ENCODE measurements around the gene ANKRD9.
"Not testable (repeated sequence)": the region's sequence is repeated elsewhere in the genome, so short reads cannot be mapped to it uniquely, and the experiment has no call there.

Gene ANKRD9

GRCh38 chr14:102523200-102523568, 13.6 kb upstream of the ANKRD9 start:
- no peaks in the 10 kb centered on the region for H3K36me3 ChIP-seq (ENCODE audit: control insufficient read depth, insufficient read depth, low read length)
- no peak overlapping the region for H3K4ac ChIP-seq (ENCODE audit: low read depth, low read length)
- H3K4me1 ChIP-seq (ENCODE audit: control insufficient read depth, low read depth, low read length) = no peaks in the 10 kb centered on the region
- no peak overlapping the region for H3K23ac ChIP-seq (ENCODE audit: low read length)
- no peak for DNase-seq
- no peaks in the 10 kb centered on the region for H3K27me3 ChIP-seq (ENCODE audit: insufficient read depth, low read length, poor library complexity)
- H3K4me3 ChIP-seq (ENCODE audit: low read length) = no peak overlapping the region
- no peak overlapping the region for H4K5ac ChIP-seq (ENCODE audit: low read length)
- H2AK5ac ChIP-seq (ENCODE audit: low read length) = no peak overlapping the region
- H3K27ac ChIP-seq (ENCODE audit: low read depth, low read length) = no peak overlapping the region
- H3K9ac ChIP-seq (ENCODE audit: low read length) = no peak overlapping the region
- peak overlapping the region; percentile 49 for H3K56ac ChIP-seq (ENCODE audit: low read length)
- no peak overlapping the region for H2BK15ac ChIP-seq (replicated peaks; ENCODE audit: low read depth)
- no peak overlapping the region for H3K4me2 ChIP-seq (ENCODE audit: low read length)
- no peaks in the 10 kb centered on the region for H3K79me2 ChIP-seq (ENCODE audit: control insufficient read depth, insufficient read depth, low read length)
- H3K79me1 ChIP-seq (ENCODE audit: low read length) = no peaks in the 10 kb centered on the region
- H3K18ac ChIP-seq (ENCODE audit: low read length) = no peak overlapping the region
- H4K8ac ChIP-seq (ENCODE audit: low read depth, low read length) = no peak overlapping the region
- H2BK120ac ChIP-seq (ENCODE audit: low read depth, low read length) = no peak overlapping the region
- WGBS (ENCODE audit: extremely low coverage, insufficient coverage, low lambda C conversion rate) = no CpG with 5 or more reads among the region's 3 CpGs
- no peak overlapping the region for H2BK5ac ChIP-seq (ENCODE audit: low read length)

- not testable (repeated sequence) for H3K23ac ChIP-seq (ENCODE audit: low read length); H2BK15ac ChIP-seq (replicated peaks; ENCODE audit: low read depth); H3K4ac ChIP-seq (ENCODE audit: low read depth, low read length); H3K79me2 ChIP-seq (ENCODE audit: control insufficient read depth, insufficient read depth, low read length); H3K56ac ChIP-seq (ENCODE audit: low read length); H3K27ac ChIP-seq (ENCODE audit: low read depth, low read length); H3K9ac ChIP-seq (ENCODE audit: low read length); H2BK5ac ChIP-seq (ENCODE audit: low read length); H3K18ac ChIP-seq (ENCODE audit: low read length); H3K4me1 ChIP-seq (ENCODE audit: control insufficient read depth, low read depth, low read length); H4K8ac ChIP-seq (ENCODE audit: low read depth, low read length); H3K27me3 ChIP-seq (ENCODE audit: insufficient read depth, low read length, poor library complexity); H3K36me3 ChIP-seq (ENCODE audit: control insufficient read depth, insufficient read depth, low read length); H2AK5ac ChIP-seq (ENCODE audit: low read length); H3K4me3 ChIP-seq (ENCODE audit: low read length); H2BK120ac ChIP-seq (ENCODE audit: low read depth, low read length); H4K5ac ChIP-seq (ENCODE audit: low read length); DNase-seq; H3K79me1 ChIP-seq (ENCODE audit: low read length); H3K4me2 ChIP-seq (ENCODE audit: low read length)
- WGBS (ENCODE audit: extremely low coverage, insufficient coverage, low lambda C conversion rate) = no CpG with 5 or more reads among the region's 5 CpGs
Observed at GRCh38 chr14:102519709-102520108, 10.1 kb upstream of the ANKRD9 start.

DNA sequence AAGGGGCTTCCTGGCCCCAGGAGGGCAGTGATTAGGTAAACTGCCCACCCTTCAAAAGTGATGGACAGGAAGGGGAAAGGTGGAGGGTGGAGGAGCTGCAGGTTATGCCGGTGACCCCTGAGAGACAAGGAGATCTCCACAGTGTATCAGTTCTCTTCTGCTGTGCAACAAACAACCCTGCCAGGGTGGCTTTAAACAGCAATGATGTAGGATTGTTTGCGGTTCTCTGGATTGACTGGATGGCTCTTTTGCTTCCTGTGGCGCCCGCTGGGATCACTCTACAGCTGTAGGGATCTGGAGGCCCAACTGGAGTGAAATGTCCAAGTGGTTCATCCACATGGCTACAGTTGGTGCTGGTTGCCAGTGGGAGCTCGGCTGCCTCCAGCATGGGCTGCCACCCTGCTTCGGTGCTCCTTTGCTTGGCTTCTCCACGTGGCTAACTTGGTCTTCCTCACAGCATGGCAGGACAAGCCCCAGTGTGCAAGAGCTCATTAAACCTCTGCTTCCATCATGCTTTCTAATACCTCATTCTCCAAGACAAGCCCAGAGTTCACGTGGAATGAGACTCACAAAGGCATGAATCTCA, 8.6 kb upstream of the ANKRD9 start:
- Histone ChIP-seq H3K9ac (ENCODE audit: low read length) (no peak overlapping the region), H3K4me1 (ENCODE audit: control insufficient read depth, low read depth, low read length) (no peaks in the 10 kb centered on the region), H3K18ac (ENCODE audit: low read length) (no peak overlapping the region), H3K36me3 (ENCODE audit: control insufficient read depth, insufficient read depth, low read length) (no peaks in the 10 kb centered on the region), H2BK15ac (replicated peaks; ENCODE audit: low read depth) (no peak overlapping the region), H4K5ac (ENCODE audit: low read length) (no peak overlapping the region), H3K4me3 (ENCODE audit: low read length) (no peak overlapping the region), H3K4me2 (ENCODE audit: low read length) (no peak overlapping the region), H2BK5ac (ENCODE audit: low read length) (no peak overlapping the region), H3K79me2 (ENCODE audit: control insufficient read depth, insufficient read depth, low read length) (no peaks in the 10 kb centered on the region), H3K27ac (ENCODE audit: low read depth, low read length) (no peak overlapping the region), H4K8ac (ENCODE audit: low read depth, low read length) (no peak overlapping the region), H3K79me1 (ENCODE audit: low read length) (no peaks in the 10 kb centered on the region), H2BK120ac (ENCODE audit: low read depth, low read length) (no peak overlapping the region), H2AK5ac (ENCODE audit: low read length) (no peak overlapping the region), H3K27me3 (ENCODE audit: insufficient read depth, low read length, poor library complexity) (no peaks in the 10 kb centered on the region), H3K4ac (ENCODE audit: low read depth, low read length) (no peak overlapping the region), H3K23ac (ENCODE audit: low read length) (no peak overlapping the region), H3K56ac (ENCODE audit: low read length) (peak overlapping the region; percentile 42)
- WGBS (ENCODE audit: extremely low coverage, insufficient coverage, low lambda C conversion rate) = no CpG with 5 or more reads among the region's 8 CpGs
- DNase-seq = no peak

DNA sequence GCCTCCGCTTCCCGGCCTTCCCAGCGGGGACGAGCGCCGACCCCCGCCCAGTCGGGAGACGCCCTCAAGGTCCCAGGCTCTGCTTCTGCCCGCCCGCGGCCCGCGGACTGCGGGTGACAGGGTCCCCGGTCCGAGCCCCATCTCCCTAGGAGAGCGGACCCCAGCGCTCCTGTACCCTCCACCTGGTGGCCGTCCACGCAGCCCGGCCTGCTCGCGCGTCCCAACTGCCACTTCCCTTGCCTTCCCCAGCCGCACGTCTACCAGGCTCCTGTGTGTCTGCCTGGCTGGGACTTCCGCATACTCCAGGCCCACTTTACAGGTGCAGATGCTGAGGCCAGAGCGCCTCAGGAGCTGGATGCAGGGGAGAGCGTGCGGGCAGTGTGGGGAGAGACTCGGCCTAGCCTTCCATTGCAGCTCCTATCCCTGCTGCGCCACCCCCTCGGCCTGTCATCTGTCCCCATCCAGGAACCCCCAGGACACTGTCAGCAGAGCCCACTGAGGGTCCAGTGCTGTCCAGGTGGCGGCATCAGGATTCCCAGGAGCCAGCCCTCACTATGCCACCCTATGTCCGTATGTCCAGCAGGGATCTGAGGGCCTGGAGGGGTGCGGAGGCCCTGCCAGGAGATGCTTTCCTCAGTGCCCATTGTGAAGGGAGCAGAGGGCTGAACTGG, 8.0 kb upstream of the ANKRD9 start:
- no peaks in the 10 kb centered on the region for H3K36me3 ChIP-seq (ENCODE audit: control insufficient read depth, insufficient read depth, low read length)
- H3K4ac ChIP-seq (ENCODE audit: low read depth, low read length) = peak overlapping the region; percentile 76
- no peak for DNase-seq
- H4K5ac ChIP-seq (ENCODE audit: low read length) = no peak overlapping the region
- H2BK15ac ChIP-seq (replicated peaks; ENCODE audit: low read depth) = no peak overlapping the region
- H3K18ac ChIP-seq (ENCODE audit: low read length) = peak overlapping the region; percentile 82
- H3K27ac ChIP-seq (ENCODE audit: low read depth, low read length) = no peak overlapping the region
- H3K79me1 ChIP-seq (ENCODE audit: low read length) = no peaks in the 10 kb centered on the region
- H3K23ac ChIP-seq (ENCODE audit: low read length) = peak overlapping the region; percentile 74
- no peak overlapping the region for H4K8ac ChIP-seq (ENCODE audit: low read depth, low read length)
- no CpG with 5 or more reads among the region's 37 CpGs for WGBS (ENCODE audit: extremely low coverage, insufficient coverage, low lambda C conversion rate)
- no peaks in the 10 kb centered on the region for H3K79me2 ChIP-seq (ENCODE audit: control insufficient read depth, insufficient read depth, low read length)
- peak overlapping the region; percentile 77 for H3K9ac ChIP-seq (ENCODE audit: low read length)
- H3K4me2 ChIP-seq (ENCODE audit: low read length) = peak overlapping the region; percentile 42
- no peak overlapping the region for H2BK120ac ChIP-seq (ENCODE audit: low read depth, low read length)
- peak overlapping the region; percentile 86 for H3K56ac ChIP-seq (ENCODE audit: low read length)
- no peaks in the 10 kb centered on the region for H3K27me3 ChIP-seq (ENCODE audit: insufficient read depth, low read length, poor library complexity)
- no peaks in the 10 kb centered on the region for H3K4me1 ChIP-seq (ENCODE audit: control insufficient read depth, low read depth, low read length)
- H3K4me3 ChIP-seq (ENCODE audit: low read length) = peak overlapping the region; percentile 46
- no peak overlapping the region for H2BK5ac ChIP-seq (ENCODE audit: low read length)
- H2AK5ac ChIP-seq (ENCODE audit: low read length) = no peak overlapping the region

- no peak overlapping the region for H3K27ac ChIP-seq (ENCODE audit: low read depth, low read length)
- no peak overlapping the region for H2BK5ac ChIP-seq (ENCODE audit: low read length)
- H3K36me3 ChIP-seq (ENCODE audit: control insufficient read depth, insufficient read depth, low read length) = no peaks in the 10 kb centered on the region
- peak; percentile 68 for DNase-seq
- peak overlapping the region; percentile 66 for H3K23ac ChIP-seq (ENCODE audit: low read length)
- peak overlapping the region; percentile 82 for H3K18ac ChIP-seq (ENCODE audit: low read length)
- peak overlapping the region; percentile 76 for H3K4ac ChIP-seq (ENCODE audit: low read depth, low read length)
- H3K56ac ChIP-seq (ENCODE audit: low read length) = peak overlapping the region; percentile 86
- peak overlapping the region; percentile 93 for H3K4me2 ChIP-seq (ENCODE audit: low read length)
- H2AK5ac ChIP-seq (ENCODE audit: low read length) = no peak overlapping the region
- peak overlapping the region; percentile 47 for H3K4me3 ChIP-seq (ENCODE audit: low read length)
- H3K27me3 ChIP-seq (ENCODE audit: insufficient read depth, low read length, poor library complexity) = no peaks in the 10 kb centered on the region
- no peak overlapping the region for H4K8ac ChIP-seq (ENCODE audit: low read depth, low read length)
- peak overlapping the region; percentile 37 for H2BK120ac ChIP-seq (ENCODE audit: low read depth, low read length)
- no peaks in the 10 kb centered on the region for H3K4me1 ChIP-seq (ENCODE audit: control insufficient read depth, low read depth, low read length)
- no peak overlapping the region for H4K5ac ChIP-seq (ENCODE audit: low read length)
- H3K79me1 ChIP-seq (ENCODE audit: low read length) = no peaks in the 10 kb centered on the region
- no peaks in the 10 kb centered on the region for H3K79me2 ChIP-seq (ENCODE audit: control insufficient read depth, insufficient read depth, low read length)
- H3K9ac ChIP-seq (ENCODE audit: low read length) = peak overlapping the region; percentile 77
- H2BK15ac ChIP-seq (replicated peaks; ENCODE audit: low read depth) = no peak overlapping the region
- no CpG with 5 or more reads among the region's 95 CpGs for WGBS (ENCODE audit: extremely low coverage, insufficient coverage, low lambda C conversion rate)
Observed at GRCh38 chr14:102516531-102517391, 7.2 kb upstream of the ANKRD9 start.

All from mesendoderm (in vitro differentiated cells).